Measurements from ENCODE around the gene ADARB2. TPM values are rescaled to one million over a fixed set of nuclear protein-coding genes. Genes with fewer than 3 reads are reported as not detected.

Gene ADARB2
- total RNA-seq, 4 donors from 2014 or later, result 1.3 to 5.4 (median 1.8) TPM

- Histone ChIP-seq H3K4me1 (no peaks in the 10 kb centered on the region), H3K27me3 (peaks cover 50% of the 10 kb centered on the region), H3K9me3 (no peaks in the 10 kb centered on the region), H3K4me3 (no peak overlapping the region), H3K36me3 (no peaks in the 10 kb centered on the region), H3K27ac (no peak overlapping the region)
- TF ChIP-seq POLR2A (IDR thresholded peaks at IDR 0.05) (no peak), POLR2AphosphoS5 (IDR thresholded peaks at IDR 0.05) (no peak), CTCF (IDR thresholded peaks at IDR 0.05) (no peak), EP300 (IDR thresholded peaks at IDR 0.05) (no peak)
- ATAC-seq, result no peak
- WGBS, 2 donors (ENCODE audit: low coverage in 1 of 2), result 57 to 84% methylated on average over 2 to 10 of the region's 18 CpGs
Measured at GRCh38 chr10:1242975-1243374, 494.4 kb downstream of the ADARB2 start.

- Histone ChIP-seq H3K27ac (no peak overlapping the region), H3K36me3 (no peaks in the 10 kb centered on the region), H3K9me3 (no peaks in the 10 kb centered on the region), H3K27me3 (peaks cover 43% of the 10 kb centered on the region), H3K4me3 (no peak overlapping the region), H3K4me1 (no peaks in the 10 kb centered on the region)
- no peak for TF ChIP-seq POLR2A (IDR thresholded peaks at IDR 0.05)
- no peak for TF ChIP-seq POLR2AphosphoS5 (IDR thresholded peaks at IDR 0.05)
- no peak for TF ChIP-seq EP300 (IDR thresholded peaks at IDR 0.05)
- no peak for TF ChIP-seq CTCF (IDR thresholded peaks at IDR 0.05)
- ATAC-seq, result no peak
- 67 to 88% methylated on average over 1 to 6 of the region's 34 CpGs for WGBS, 2 donors (ENCODE audit: low coverage in 1 of 2)
Measured at GRCh38 chr10:1241973-1242935, 495.1 kb downstream of the ADARB2 start.

GRCh38 chr10:1241322-1241890, 495.9 kb downstream of the ADARB2 start:
- no peak for TF ChIP-seq EP300 (IDR thresholded peaks at IDR 0.05)
- no peak for TF ChIP-seq POLR2AphosphoS5 (IDR thresholded peaks at IDR 0.05)
- TF ChIP-seq CTCF (IDR thresholded peaks at IDR 0.05), result no peak
- no peak for TF ChIP-seq POLR2A (IDR thresholded peaks at IDR 0.05)
- Histone ChIP-seq H3K4me1 (no peaks in the 10 kb centered on the region), H3K4me3 (no peak overlapping the region), H3K36me3 (no peaks in the 10 kb centered on the region), H3K27me3 (peaks cover 43% of the 10 kb centered on the region), H3K27ac (no peak overlapping the region), H3K9me3 (no peaks in the 10 kb centered on the region)
- WGBS, 2 donors (ENCODE audit: low coverage in 1 of 2), result 50% methylated on average over 1 of the region's 16 CpGs; no CpG with 5 or more reads in 1 of the 2 donors
- no peak for ATAC-seq

- no peak for TF ChIP-seq POLR2A (IDR thresholded peaks at IDR 0.05)
- no peak for TF ChIP-seq CTCF (IDR thresholded peaks at IDR 0.05)
- TF ChIP-seq EP300 (IDR thresholded peaks at IDR 0.05), result no peak
- TF ChIP-seq POLR2AphosphoS5 (IDR thresholded peaks at IDR 0.05), result no peak
- H3K4me3 ChIP-seq, result no peak overlapping the region
Measured at GRCh38 chr10:1240341-1240775, 497.0 kb downstream of the ADARB2 start.

More at GRCh38 chr10:1240341-1240775, 497.0 kb downstream of the ADARB2 start:
- no peaks in the 10 kb centered on the region for H3K4me1 ChIP-seq
- H3K9me3 ChIP-seq, result no peaks in the 10 kb centered on the region
- no peak overlapping the region for H3K27ac ChIP-seq
- ATAC-seq, result no peak
- H3K36me3 ChIP-seq, result no peaks in the 10 kb centered on the region
- H3K27me3 ChIP-seq, result peaks cover 43% of the 10 kb centered on the region
- 0 to 5% methylated on average over 2 to 4 of the region's 8 CpGs for whole genome bisulfite sequencing, 2 donors (ENCODE audit: low coverage in 1 of 2)
